ENCODE measurements around the gene LRP2. TPM values are rescaled to one million over a fixed set of nuclear protein-coding genes. Genes with fewer than 3 reads are reported as not detected.

Gene LRP2
- total RNA-seq, 1 experiment from 2014 or later: 260 TPM

DNA sequence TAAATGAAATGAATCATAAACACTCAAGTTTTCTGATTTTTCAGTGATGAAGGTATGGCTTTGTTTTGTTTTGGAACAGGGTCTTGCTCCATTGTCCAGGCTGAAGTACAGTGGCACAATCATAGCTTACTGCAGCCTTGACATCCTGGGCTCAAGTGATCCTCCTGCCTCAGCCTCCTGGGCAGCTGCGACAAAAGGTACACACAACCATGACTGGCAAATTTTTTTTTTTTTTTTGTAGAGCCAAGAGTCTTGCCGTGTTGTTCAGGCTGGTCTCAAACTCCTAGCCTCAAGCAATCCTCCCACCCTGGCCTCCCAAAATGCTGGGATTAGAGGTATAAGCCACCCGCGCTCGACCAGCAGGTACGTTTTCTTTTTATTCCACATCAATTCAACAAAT lies 22.5 kb upstream of the LRP2 start:
- Mint-ChIP-seq H3K4me3 (ENCODE audit: unreplicated experiment) (no peak overlapping the region), H3K27ac (ENCODE audit: unreplicated experiment) (no peak overlapping the region), H3K9me3 (ENCODE audit: unreplicated experiment) (no peaks in the 10 kb centered on the region), H3K27me3 (ENCODE audit: insufficient read depth, unreplicated experiment) (no peaks in the 10 kb centered on the region), H3K4me1 (ENCODE audit: low read depth, unreplicated experiment) (peaks cover 8% of the 10 kb centered on the region), H3K36me3 (ENCODE audit: insufficient read depth, unreplicated experiment) (no peaks in the 10 kb centered on the region)
- DNase-seq: no peak
- no peak overlapping the region for H3K4me3 ChIP-seq (ENCODE audit: low read depth, low read length)
- ChIA-PET POLR2A (no interaction called here), CTCF (no interaction called here)
- no peaks in the 10 kb centered on the region for H3K27me3 ChIP-seq (replicated peaks; ENCODE audit: control insufficient read depth, insufficient read depth, low read length)
- TF ChIP-seq, protein P1, sequence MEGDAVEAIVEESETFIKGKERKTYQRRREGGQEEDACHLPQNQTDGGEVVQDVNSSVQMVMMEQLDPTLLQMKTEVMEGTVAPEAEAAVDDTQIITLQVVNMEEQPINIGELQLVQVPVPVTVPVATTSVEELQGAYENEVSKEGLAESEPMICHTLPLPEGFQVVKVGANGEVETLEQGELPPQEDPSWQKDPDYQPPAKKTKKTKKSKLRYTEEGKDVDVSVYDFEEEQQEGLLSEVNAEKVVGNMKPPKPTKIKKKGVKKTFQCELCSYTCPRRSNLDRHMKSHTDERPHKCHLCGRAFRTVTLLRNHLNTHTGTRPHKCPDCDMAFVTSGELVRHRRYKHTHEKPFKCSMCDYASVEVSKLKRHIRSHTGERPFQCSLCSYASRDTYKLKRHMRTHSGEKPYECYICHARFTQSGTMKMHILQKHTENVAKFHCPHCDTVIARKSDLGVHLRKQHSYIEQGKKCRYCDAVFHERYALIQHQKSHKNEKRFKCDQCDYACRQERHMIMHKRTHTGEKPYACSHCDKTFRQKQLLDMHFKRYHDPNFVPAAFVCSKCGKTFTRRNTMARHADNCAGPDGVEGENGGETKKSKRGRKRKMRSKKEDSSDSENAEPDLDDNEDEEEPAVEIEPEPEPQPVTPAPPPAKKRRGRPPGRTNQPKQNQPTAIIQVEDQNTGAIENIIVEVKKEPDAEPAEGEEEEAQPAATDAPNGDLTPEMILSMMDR (IDR thresholded peaks at IDR 0.05; ENCODE audit: insufficient read depth in 1 of 2, low read depth in 1 of 2, low read length in 1 of 2, severe bottlenecking in 1 of 2, unreplicated experiment in 1 of 2): no peak
- BruUV-seq (replicated peaks): no TSS peak
- intact Hi-C loops (cut with micrococcal nuclease; ENCODE audit: unreplicated experiment): no loop called here
- no peaks in the 10 kb centered on the region for H3K36me3 ChIP-seq (ENCODE audit: control insufficient read depth, insufficient read depth, low read length)
- H3K4me1 ChIP-seq: peaks cover 28% of the 10 kb centered on the region
- H3K9me3 ChIP-seq: 0 out of 2 replicates have a peak, but pooled peaks cover 3% of the 10 kb centered on the region

- no TSS peak for BruUV-seq (replicated peaks)
- no peaks in the 10 kb centered on the region for H3K4me1 ChIP-seq
- Mint-ChIP-seq H3K27me3 (ENCODE audit: insufficient read depth, unreplicated experiment) (no peaks in the 10 kb centered on the region), H3K4me3 (ENCODE audit: unreplicated experiment) (no peak overlapping the region), H3K4me1 (ENCODE audit: low read depth, unreplicated experiment) (no peaks in the 10 kb centered on the region), H3K9me3 (ENCODE audit: unreplicated experiment) (no peaks in the 10 kb centered on the region), H3K36me3 (ENCODE audit: insufficient read depth, unreplicated experiment) (no peaks in the 10 kb centered on the region), H3K27ac (ENCODE audit: unreplicated experiment) (no peak overlapping the region)
- H3K36me3 ChIP-seq (ENCODE audit: control insufficient read depth, insufficient read depth, low read length): no peaks in the 10 kb centered on the region
- intact Hi-C loops (cut with micrococcal nuclease; ENCODE audit: unreplicated experiment): no loop called here
- POLR2A ChIA-PET: no interaction called here
- H3K4me3 ChIP-seq (ENCODE audit: low read depth, low read length): no peak overlapping the region
- TF ChIP-seq, protein P1 (IDR thresholded peaks at IDR 0.05; ENCODE audit: insufficient read depth in 1 of 2, low read depth in 1 of 2, low read length in 1 of 2, severe bottlenecking in 1 of 2, unreplicated experiment in 1 of 2): no peak
- H3K27me3 ChIP-seq (replicated peaks; ENCODE audit: control insufficient read depth, insufficient read depth, low read length): no peaks in the 10 kb centered on the region
- H3K9me3 ChIP-seq: no peaks in the 10 kb centered on the region
- DNase-seq: no peak
- CTCF ChIA-PET: no interaction called here
These were observed 10.2 kb upstream of the LRP2 start for GRCh38 chr2:169372561-169372960.

DNA sequence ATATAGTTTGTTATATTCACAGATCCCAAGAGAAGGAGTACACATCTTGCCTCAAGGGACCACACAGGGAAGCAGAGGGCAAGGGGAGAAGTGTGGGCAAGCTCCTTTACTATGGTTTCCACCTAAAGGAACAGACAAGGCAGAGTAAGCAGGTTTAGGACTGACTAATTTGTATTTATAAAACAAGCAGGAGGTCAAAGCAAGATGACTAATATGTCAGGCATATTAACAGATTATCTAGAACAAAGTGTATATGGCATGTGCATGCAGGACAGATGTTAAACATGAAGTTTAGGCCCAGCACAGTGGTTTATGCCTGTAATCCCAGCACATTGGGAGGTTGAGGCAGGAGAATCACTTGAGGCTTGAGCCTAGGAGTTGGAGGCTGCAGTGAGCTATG lies 3.7 kb upstream of the LRP2 start:
- Mint-ChIP-seq H3K9me3 (ENCODE audit: unreplicated experiment) (no peaks in the 10 kb centered on the region), H3K4me3 (ENCODE audit: unreplicated experiment) (no peak overlapping the region), H3K4me1 (ENCODE audit: low read depth, unreplicated experiment) (no peaks in the 10 kb centered on the region), H3K36me3 (ENCODE audit: insufficient read depth, unreplicated experiment) (peaks cover 41% of the 10 kb centered on the region), H3K27ac (ENCODE audit: unreplicated experiment) (no peak overlapping the region), H3K27me3 (ENCODE audit: insufficient read depth, unreplicated experiment) (no peaks in the 10 kb centered on the region)
- H3K36me3 ChIP-seq (ENCODE audit: control insufficient read depth, insufficient read depth, low read length): no peaks in the 10 kb centered on the region
- POLR2A ChIA-PET: no interaction called here
- DNase-seq: no peak
- intact Hi-C loops (cut with micrococcal nuclease; ENCODE audit: unreplicated experiment): no loop called here
- H3K4me1 ChIP-seq: no peaks in the 10 kb centered on the region
- BruUV-seq (replicated peaks): no TSS peak
- CTCF ChIA-PET: no interaction called here
- no peak overlapping the region for H3K4me3 ChIP-seq (ENCODE audit: low read depth, low read length)
- H3K9me3 ChIP-seq: no peaks in the 10 kb centered on the region
- TF ChIP-seq, protein P1 (IDR thresholded peaks at IDR 0.05; ENCODE audit: insufficient read depth in 1 of 2, low read depth in 1 of 2, low read length in 1 of 2, severe bottlenecking in 1 of 2, unreplicated experiment in 1 of 2): no peak
- no peaks in the 10 kb centered on the region for H3K27me3 ChIP-seq (replicated peaks; ENCODE audit: control insufficient read depth, insufficient read depth, low read length)

All from Caco-2 (cell line).